T1000 (cell line): ENCODE data around the gene ZDHHC1.
"Not testable (repeated sequence)": the region's sequence is repeated elsewhere in the genome, so short reads cannot be mapped to it uniquely, and the experiment has no call there.

Experiments used
- DNase-seq: peaks from one replicate; lab custom pipeline; 2025; ENCODE audit warnings: mixed read lengths; lab: John Stamatoyannopoulos, UW

Gene ZDHHC1

DNA sequence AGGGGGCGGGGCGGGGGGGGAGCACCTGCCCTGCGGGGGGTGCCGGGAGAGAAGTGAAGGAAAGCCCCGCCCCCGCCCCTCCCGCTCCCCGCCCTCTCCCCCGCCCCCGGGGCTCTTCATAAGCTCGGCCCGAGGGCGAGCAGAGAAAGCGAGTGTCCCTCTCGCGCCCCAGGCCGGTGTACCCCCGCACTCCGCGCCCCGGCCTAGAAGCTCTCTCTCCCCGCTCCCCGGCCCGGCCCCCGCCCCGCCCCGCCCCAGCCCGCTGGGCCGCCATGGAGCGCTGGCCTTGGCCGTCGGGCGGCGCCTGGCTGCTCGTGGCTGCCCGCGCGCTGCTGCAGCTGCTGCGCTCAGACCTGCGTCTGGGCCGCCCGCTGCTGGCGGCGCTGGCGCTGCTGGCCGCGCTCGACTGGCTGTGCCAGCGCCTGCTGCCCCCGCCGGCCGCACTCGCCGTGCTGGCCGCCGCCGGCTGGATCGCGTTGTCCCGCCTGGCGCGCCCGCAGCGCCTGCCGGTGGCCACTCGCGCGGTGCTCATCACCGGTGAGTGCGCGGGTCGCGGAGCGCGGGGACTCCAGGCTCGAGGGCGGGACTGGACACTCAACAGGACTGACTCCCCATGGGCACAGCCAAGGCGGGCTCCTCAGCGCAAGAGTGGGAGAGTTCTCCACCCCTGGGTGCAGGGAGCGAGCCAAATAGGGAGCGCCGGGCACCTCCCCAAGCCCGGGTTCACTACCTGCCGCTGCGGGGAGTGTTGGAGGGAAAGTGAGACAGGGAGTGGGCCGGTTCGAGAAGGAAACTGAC is 14.9 kb upstream of the ZDHHC1 start, which contains the start of gene HSD11B2:
HSD11B2 (plus strand) TSS at position 145 of the 798 bp plus-strand sequence; CDS start at position 273, 128 bp downstream.
- peak; percentile 41 for DNase-seq

- DNase-seq = no peak
Observed at GRCh38 chr16:67430504-67430976, 14.3 kb upstream of the ZDHHC1 start.

DNA sequence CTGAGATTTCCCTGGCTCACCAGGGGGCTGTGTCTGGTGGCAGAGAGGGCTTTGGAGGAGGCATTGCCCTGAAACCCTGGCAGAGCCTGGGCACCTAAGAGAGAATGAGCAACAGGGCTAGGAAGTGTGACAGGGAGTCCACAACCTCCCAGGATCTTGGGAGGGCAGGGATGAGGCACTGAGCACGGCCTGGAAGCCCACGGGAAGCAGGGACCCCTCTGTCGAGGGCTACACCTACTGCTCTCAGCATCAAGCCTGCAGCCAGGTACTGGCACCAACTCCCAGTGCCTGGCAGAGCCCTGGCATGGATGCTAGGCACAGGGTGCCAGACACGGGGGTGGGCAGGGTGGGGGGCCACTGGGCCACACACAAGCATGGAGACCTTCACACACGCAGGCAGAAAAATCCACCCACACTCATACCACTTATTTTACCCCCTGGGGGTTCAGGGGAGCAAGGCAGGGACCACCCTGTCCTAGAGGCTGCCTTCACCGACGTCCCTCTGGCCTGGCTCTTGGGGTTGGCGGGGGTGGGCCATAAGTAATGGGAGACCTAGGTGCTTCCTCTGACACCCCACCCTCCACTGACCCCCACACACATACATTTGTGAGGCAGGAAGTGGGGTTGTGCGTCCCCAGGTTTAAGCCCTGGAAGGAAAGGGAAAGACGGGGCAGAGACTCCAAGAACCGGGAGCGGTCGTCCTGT is 13.7 kb upstream of the ZDHHC1 start:
- DNase-seq = no peak

DNA sequence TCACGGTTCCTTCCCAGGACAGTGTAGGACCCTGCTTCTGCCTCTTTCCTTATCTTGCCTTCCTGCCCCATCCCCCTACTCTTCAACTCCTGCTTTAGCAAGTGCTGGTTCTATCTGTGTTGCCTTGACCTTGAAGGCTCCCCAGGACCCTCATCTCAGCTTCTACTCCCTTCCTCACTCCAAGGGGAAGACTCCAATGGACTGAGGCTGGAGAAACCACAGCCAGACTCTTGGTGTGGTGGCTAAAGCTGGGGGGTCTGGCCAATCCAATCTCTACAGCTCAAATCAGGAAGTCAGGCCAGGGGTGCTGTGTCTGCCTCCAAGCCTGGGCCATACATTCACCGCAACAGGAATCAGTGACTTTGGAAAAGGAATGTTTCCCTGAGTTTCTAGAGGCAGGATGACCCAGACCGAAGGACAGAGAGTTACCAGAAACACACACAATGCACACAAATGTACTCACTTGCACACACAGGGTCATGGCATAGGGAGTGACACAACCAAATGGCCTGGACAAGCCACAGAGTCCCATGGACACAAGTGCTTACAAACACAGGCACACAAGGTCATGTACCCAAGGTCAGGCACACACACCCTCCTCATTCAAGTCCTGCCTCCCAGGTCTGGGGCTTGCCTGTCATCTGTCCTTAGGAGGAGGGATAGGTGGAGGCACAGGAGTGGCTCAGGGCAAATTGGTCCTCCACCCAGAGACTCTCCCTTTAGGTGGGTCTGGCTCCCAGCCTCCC is 12.9 kb upstream of the ZDHHC1 start:
- no peak for DNase-seq

DNA sequence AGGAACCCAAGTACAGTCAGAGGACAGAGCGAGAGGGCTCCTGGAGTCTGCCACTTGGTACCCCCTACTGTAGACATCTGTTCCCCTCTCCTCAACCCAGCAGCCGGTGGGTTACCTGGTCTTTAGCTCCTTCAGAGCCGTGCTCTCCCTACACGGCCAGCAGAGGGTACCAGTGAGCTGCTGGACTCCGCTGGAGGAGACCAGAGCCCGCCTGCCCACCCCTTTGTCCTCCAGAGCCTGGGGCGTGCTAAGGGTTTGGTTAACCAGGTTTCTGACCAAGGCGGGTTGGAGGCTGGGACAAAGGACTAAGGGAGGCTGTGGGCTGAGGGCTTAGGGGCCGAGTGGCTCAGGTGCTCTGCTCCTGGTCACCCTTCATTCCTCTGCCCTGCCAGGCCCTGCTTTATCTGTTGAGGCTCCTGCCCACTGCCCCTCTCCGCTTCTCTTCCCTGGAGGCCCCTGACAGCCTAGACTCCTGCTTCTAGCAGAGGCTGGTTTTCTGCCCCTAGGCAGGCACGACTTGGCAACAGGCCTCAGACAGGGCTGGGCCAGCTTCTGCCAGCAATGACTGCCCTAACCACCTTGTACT is 12.0 kb upstream of the ZDHHC1 start:
- DNase-seq = no peak

DNA sequence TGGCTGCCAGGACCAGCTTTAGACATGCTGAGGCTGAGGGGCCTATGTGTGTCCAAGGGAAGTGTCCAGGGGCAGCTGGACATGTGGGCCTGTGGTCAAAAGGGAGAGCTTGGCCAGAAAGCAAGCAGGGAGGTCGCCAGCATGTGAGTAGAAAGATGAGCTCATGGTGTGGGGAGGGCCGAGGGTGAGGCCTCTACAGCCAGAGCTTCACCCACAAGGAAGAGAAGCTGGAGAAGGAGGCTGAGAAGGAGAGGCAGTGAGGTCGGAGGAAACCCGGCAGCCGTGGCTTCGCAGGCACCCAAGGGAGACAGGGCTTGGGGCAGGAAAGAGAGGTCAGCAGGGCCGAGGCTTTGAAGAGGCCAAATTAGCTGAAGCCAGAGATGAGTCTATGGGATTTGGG is 10.7 kb upstream of the ZDHHC1 start:
- DNase-seq = no peak

- no peak for DNase-seq
Observed at GRCh38 chr16:67426022-67426421, 9.7 kb upstream of the ZDHHC1 start.

DNA sequence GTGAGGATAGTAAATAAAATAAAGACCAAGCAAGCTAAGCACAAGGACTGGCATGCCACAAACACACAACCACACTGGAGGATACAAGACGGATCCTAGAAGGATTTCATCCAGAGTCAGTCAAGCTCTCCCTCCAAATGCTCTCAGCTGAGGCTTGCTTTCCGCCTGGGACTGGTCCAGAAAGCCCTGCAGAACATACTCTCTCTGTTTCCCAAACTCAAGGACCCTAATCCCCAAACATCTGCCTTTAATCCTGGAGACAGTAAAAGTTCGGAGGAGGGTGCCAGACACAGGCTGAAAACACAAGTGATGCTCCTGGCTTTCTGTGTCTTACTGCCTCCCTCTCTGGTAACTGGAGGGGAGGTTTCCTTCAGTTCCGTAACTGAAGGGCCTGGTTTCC is 9.3 kb upstream of the ZDHHC1 start:
- DNase-seq = no peak

GRCh38 chr16:67425061-67425460 is 8.8 kb upstream of the ZDHHC1 start:
- DNase-seq = no peak

- DNase-seq = no peak
Observed at GRCh38 chr16:67424261-67424615, 8.0 kb upstream of the ZDHHC1 start.

DNA sequence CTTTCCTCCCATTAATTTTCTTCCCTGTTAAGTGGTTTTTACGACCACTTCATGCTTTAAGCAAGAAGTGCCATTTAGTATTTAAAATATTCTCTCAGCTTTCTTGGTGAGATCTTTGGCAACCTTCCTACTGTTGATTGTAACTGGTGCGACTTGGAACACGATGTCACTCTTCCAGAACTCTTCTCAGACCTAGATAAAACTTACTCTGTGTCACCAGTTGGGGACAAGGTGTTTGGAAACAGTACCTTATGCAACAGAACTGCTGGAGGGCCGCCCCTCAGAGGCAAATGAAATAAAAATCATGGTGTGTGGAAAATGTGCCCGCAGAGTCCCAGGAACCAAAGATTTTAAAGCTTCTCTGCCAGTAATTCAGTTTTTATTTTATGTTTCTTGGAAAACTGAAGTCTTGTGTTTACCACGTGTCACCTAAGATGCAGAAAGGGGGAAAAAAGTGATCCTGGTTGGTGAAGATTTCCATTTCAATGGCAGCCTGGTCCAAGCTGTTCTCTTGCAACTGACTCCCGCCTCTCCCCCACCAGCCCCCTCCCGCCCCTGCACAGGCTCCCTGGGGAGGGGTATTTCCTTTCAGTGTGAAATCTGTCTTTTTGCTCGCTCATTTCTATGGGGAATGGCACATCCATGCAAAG is 7.5 kb upstream of the ZDHHC1 start:
- DNase-seq = no peak

DNA sequence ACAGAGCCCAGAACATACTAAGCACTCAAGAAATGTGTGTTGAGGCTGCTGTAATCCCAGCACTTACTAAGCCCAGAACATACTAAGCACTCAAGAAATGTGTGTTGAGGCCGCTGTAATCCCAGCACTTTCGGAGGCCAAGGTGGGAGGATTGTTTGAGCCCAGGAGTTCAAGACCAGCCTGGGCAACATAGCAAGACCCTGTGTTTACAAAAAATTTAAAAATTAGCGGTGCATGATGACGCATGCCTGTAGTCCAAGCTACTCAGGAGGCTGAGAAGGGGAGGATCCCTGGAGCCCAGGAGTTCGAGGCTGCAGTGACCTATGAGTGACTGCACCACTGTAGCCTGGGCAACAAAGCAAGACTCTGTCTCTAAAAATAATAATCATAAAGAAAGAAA is 6.7 kb upstream of the ZDHHC1 start:
- no peak for DNase-seq

DNA sequence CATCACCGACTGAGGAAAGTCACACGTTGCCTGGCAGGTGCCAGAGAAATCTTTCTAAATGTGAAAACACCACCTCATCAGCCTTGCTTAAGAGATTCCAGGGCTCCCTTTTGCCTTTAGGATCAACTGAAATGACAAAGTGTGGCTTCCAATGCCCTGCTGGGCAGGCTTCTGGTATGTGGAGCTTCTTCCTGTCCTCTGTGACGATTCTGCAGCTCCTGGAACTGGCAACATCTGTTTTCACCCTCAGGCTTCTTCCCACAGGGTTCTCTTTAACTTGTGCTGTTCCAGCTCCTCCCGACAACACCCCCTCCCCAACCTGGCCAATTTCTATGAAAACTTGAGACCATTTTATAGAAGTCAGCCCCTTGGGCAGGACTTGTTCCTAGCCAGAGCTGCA is 4.8 kb upstream of the ZDHHC1 start:
- DNase-seq = no peak

- DNase-seq = no peak
Observed at GRCh38 chr16:67419931-67420330, 3.7 kb upstream of the ZDHHC1 start.

GRCh38 chr16:67419502-67419901 is 3.2 kb upstream of the ZDHHC1 start:
- no peak for DNase-seq

- DNase-seq = no peak
Observed at GRCh38 chr16:67417333-67418061, 1.2 kb upstream of the ZDHHC1 start.

GRCh38 chr16:67415421-67415820 is 856 bp downstream of the ZDHHC1 start:
- not testable (repeated sequence) for DNase-seq

- DNase-seq = no peak
Observed at GRCh38 chr16:67413978-67414911, 2.0 kb downstream of the ZDHHC1 start.

GRCh38 chr16:67412294-67412693 is 4.0 kb downstream of the ZDHHC1 start:
- no peak for DNase-seq

DNA sequence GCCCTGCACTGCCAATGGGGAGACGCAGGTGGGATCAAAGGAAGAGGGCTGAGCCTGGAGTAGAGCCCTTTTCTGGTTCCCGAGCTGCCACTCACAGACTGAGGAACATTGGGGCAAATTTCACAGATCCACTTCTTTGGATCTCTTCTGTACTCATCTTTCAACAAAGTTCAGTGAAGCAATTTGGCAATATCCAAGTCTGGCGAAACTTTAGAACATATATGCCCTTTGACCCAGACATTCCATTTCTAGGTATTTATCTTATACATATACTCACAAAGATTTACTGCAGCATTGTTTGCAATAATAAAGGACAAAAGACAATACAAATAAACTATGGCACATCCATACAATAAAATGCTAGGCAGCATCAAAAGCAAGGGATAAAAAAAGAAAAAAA is 4.9 kb downstream of the ZDHHC1 start:
- DNase-seq = no peak
